IPS-15b (cell line): Measurements from ENCODE around the gene XRRA1.

Experiments
- H3K27me3 ChIP-seq: one replicate; pipeline ENCODE4 v1.6.1; 2013; ENCODE audit warnings: low read length; ENCODE audit not compliant: control insufficient read depth, insufficient read depth
- H3K36me3 ChIP-seq: one replicate; pipeline ENCODE4 v1.6.1; 2013; ENCODE audit warnings: low read length; ENCODE audit not compliant: control insufficient read depth, insufficient read depth
- H3K4me1 ChIP-seq: one replicate; pipeline ENCODE4 v1.6.1; 2013; ENCODE audit warnings: mild to moderate bottlenecking, low read length; ENCODE audit not compliant: control insufficient read depth, insufficient read depth
- H3K4me3 ChIP-seq: one replicate; pipeline ENCODE4 v1.5.1; 2013; ENCODE audit warnings: low read depth, low read length
- H3K9ac ChIP-seq: one replicate; pipeline ENCODE4 v1.6.1; 2013; ENCODE audit warnings: low read depth, mild to moderate bottlenecking, low read length
- H3K9me3 ChIP-seq: one replicate; pipeline ENCODE4 v1.6.1; 2013; ENCODE audit warnings: mild to moderate bottlenecking, low read length; ENCODE audit not compliant: control insufficient read depth, insufficient read depth

XRRA1 gene

DNA sequence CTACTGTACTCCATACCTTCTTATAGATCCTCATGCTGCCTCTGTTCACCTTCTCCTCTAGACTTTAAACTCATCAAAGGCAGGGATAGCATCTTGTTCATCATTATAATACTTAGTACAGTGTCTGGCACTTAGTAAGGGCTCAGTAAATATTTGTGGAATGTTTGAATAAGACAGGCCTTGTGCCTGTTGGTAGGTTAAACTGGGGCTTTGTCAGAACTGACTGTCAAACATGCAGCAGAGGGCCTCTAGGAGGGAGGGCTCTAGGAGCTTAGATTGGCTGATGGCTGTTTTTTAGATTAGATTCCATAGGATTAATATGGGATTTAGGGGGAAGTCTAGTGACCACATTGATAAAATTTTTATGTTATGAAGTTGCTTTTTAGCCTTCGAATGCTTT, 129.5 kb downstream of the XRRA1 start:
- Histone ChIP-seq H3K9ac (no peak overlapping the region), H3K4me3 (no peak overlapping the region), H3K9me3 (peaks cover 3% of the 10 kb centered on the region), H3K36me3 (peaks cover 4% of the 10 kb centered on the region), H3K27me3 (no peaks in the 10 kb centered on the region), H3K4me1 (no peaks in the 10 kb centered on the region)

DNA sequence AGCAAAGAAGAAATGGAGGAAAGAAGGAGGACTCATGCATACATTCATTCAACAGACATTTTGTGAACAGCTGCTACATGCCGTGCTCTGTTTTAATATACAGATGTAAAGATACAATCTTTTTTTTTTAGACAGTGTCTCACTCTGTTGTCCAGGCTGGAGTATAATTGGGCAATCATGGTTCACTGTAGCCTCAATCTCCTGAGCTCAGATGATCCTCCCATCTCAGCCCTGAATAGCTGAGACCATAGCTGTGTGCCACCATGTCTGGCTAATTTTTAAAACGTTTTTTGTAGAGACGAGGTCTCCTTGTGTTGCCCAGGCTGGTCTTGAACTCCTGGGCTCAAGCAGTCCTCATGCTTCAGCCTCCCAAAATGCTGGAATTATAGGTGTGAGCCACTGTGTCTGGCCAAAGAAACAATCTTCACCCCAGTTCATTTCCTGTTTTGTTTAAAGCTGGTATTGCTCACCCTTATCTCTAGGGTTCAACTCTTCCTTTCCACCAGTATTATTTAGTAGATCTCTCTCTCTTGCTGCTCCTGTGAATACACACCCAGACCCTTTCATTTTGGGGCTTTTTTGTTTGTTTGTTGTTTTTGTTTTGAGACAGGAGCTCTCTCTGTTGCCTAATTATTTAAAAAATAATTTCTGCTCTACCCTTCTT, 130.5 kb downstream of the XRRA1 start:
- peaks cover 4% of the 10 kb centered on the region for H3K36me3 ChIP-seq
- no peak overlapping the region for H3K4me3 ChIP-seq
- no peaks in the 10 kb centered on the region for H3K9me3 ChIP-seq
- no peaks in the 10 kb centered on the region for H3K27me3 ChIP-seq
- no peaks in the 10 kb centered on the region for H3K4me1 ChIP-seq
- no peak overlapping the region for H3K9ac ChIP-seq

DNA sequence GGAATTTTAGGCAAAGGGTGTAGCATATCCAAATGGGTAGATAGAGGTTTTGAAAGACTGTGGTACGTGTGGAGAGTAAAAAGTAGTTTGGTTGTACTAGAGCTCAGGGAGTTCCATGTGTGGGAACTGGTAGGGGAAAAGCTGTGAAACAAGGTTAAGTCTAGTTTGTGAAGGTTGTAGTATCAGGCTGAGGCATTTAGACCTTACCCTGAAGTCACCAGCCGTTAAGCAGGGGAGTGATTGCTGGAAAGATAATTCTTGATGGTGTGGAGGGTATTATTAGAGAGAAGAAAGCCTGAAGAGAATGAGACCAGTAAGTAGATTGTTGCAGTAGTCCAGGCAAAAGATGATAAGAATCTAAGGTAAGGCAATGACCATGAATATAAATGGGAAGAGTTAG, 132.2 kb downstream of the XRRA1 start:
- Histone ChIP-seq H3K36me3 (peaks cover under 1% of the 10 kb centered on the region), H3K9me3 (no peaks in the 10 kb centered on the region), H3K4me3 (no peak overlapping the region), H3K27me3 (no peaks in the 10 kb centered on the region), H3K4me1 (no peaks in the 10 kb centered on the region), H3K9ac (no peak overlapping the region)

DNA sequence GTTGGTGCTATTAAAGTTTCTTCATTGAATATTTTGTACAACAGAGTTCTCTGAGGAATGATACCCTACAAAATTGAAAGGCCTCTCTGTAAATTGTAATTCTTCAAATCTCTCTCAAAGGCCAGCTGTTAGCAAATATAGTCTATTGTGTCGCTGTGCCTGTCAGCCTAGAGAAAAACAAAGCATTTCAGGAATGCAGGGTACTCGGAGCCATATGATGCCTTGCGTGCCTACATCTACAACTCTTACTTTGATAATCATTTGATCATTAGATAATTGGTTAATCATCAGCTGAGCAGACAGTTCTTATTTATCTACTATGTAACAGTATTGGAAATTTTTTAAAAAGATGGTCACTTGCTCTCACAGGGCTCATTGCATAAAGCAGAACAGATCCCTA, 132.9 kb downstream of the XRRA1 start:
- Histone ChIP-seq H3K9ac (no peak overlapping the region), H3K4me1 (no peaks in the 10 kb centered on the region), H3K4me3 (no peak overlapping the region), H3K9me3 (no peaks in the 10 kb centered on the region), H3K27me3 (no peaks in the 10 kb centered on the region), H3K36me3 (no peaks in the 10 kb centered on the region)

DNA sequence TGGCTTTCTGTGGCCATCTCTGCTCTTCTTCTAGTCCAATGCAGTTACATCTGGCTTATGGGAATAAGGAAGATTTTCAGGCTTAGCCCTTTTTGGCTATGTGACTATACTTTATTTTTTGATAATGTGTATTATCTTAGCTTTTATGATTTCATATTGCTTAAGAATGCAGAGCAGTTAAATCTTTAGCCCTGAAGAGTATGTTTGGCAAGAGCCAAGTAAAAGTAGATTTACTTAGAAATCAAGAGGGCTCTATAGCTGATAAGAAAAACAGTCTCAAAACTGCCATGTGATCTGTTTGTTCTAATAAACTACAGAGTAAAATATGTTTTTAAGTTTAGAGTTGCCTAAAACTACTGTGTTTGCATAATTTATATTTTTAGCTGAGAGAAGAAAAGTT, 139.1 kb downstream of the XRRA1 start:
- H3K4me1 ChIP-seq = no peaks in the 10 kb centered on the region
- no peaks in the 10 kb centered on the region for H3K36me3 ChIP-seq
- no peak overlapping the region for H3K9ac ChIP-seq
- no peaks in the 10 kb centered on the region for H3K27me3 ChIP-seq
- no peak overlapping the region for H3K4me3 ChIP-seq
- H3K9me3 ChIP-seq = no peaks in the 10 kb centered on the region

DNA sequence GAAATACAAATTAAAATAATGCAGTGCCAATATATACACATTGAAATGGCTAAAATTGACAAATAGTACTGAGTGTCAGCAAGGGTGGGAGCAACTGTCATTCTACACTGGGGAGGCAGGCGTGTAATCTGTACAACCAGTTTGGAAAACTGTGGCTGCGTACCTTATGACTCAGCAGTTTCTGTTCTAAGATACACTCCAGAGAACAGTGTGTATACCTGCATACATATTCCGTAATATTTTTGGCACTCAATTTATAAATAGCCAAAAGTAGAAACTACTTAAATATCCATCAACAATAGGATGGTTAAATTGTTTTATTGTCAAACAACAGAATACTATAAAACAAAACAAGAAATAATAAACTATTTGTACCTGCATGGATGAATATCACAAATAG, 142.6 kb downstream of the XRRA1 start:
- H3K9me3 ChIP-seq = no peaks in the 10 kb centered on the region
- no peaks in the 10 kb centered on the region for H3K4me1 ChIP-seq
- H3K4me3 ChIP-seq = no peak overlapping the region
- H3K36me3 ChIP-seq = no peaks in the 10 kb centered on the region
- H3K27me3 ChIP-seq = no peaks in the 10 kb centered on the region
- H3K9ac ChIP-seq = no peak overlapping the region

DNA sequence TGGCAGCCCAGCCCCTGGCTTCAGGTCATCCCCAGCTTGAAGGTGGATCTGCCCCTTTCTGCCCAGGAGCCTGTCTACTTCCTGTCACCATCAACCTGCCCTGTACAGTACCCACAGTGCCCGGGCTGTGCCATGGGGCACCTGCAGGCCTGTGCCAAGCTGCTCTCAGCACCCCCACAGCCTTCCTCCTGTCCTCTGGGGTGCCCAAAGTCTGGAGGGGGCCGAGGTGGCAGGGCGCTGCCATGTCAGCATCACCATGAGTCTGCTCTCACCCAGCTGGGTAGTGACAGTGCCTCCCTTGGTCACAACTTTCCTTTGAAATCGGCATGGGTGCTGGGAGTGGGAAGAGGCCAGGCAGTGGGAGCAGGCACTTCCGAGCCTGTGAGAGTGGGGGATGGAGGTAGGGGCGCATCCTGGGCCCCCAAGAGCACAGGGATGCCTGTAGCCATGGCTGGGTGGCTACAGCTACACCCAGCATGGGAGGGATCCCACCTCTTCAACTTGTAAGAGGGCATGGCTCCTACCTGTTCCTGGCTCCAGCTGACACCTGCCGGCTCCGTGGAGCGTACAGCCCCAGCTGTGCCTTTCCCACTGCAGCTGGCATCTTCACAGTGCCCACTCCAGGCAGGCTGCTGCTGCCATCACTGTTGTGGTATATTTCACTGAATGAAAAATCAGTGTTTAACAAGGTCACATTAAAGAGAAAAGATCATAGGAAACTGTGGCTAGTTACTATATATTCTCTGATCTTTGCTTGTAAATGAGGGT, 157.4 kb downstream of the XRRA1 start:
- H3K4me3 ChIP-seq = no peak overlapping the region
- H3K9me3 ChIP-seq = no peaks in the 10 kb centered on the region

More for the DNA sequence above, 157.4 kb downstream of the XRRA1 start:
- H3K9ac ChIP-seq = no peak overlapping the region
- no peaks in the 10 kb centered on the region for H3K27me3 ChIP-seq
- peaks cover 4% of the 10 kb centered on the region for H3K4me1 ChIP-seq
- H3K36me3 ChIP-seq = peaks cover 4% of the 10 kb centered on the region
